Psoas muscle (tissue), 8 donors: Measurements from ENCODE around the gene KCNMA1. TPM values are rescaled to one million over a fixed set of nuclear protein-coding genes. Genes with fewer than 3 reads are reported as not detected.

Experiments used
- ATAC-seq, 4 donors: fragments of 200-7000 bp; cut with Tn5 transposase; one replicate each; pipeline ENCODE4 v1.9.1; 2020; ENCODE audit warnings: moderate library complexity in 3 of 4, mild to moderate bottlenecking in 2 of 4
- DNase-seq, 2 donors: peaks; one replicate each; pipeline ENCODE4 v3.0.0-alpha.2; 2020
- H3K27ac ChIP-seq: fragments of 200-600 bp; one replicate; pipeline ENCODE4 v1.8.0; 2022
- H3K27me3 ChIP-seq, 3 donors: fragments of 200-600 bp in 1 of 3; one replicate each; pipeline versions ENCODE4 v1.6.1 to v1.8.0; 2013 to 2022; ENCODE audit warnings: low read length in 2 of 3, mild to moderate bottlenecking in 2 of 3, moderate library complexity in 1 of 3; ENCODE audit not compliant: insufficient read depth in 3 of 3
- H3K36me3 ChIP-seq, 2 donors: fragments of 200-600 bp in 1 of 2; one replicate each; pipeline versions ENCODE4 v1.6.1 to v1.8.0; 2013 to 2022; ENCODE audit warnings: low read depth in 1 of 2, mild to moderate bottlenecking in 1 of 2, moderate library complexity in 1 of 2; ENCODE audit not compliant: insufficient read depth in 1 of 2
- H3K4me1 ChIP-seq: fragments of 200-600 bp; one replicate; pipeline ENCODE4 v1.8.0; 2022
- H3K4me3 ChIP-seq: fragments of 200-600 bp; one replicate; pipeline ENCODE4 v1.8.0; 2022; ENCODE audit warnings: mild to moderate bottlenecking
- H3K9me3 ChIP-seq: fragments of 200-600 bp; one replicate; pipeline ENCODE4 v1.8.0; 2022
- CTCF ChIP-seq: fragments of 200-600 bp; IDR thresholded peaks from one replicate; pipeline ENCODE4 v1.8.0; 2022; ENCODE audit warnings: antibody characterized with exemption
- WGBS, 3 donors: extraction: QIAGEN DNeasy Blood & Tissue Kit; methylation state at CpG; one replicate each; pipeline versions ENCODE4 v1.1.6 to v1.1.7; 2013; 5-methylcytosine and 5-hydroxymethylcytosine counted together
- intact Hi-C, 2 donors: fragments of 100-400 bp; cut with DNase I; formaldehyde crosslinking; loops; one replicate each; pipeline versions ENCODE4 v1.11.0 to v1.14.2; 2022
- polyA plus RNA-seq, 3 donors: library from polyadenylated mRNA; stranded (reverse); fragments of 200-250 nt; gene quantifications; one replicate each; pipeline ENCODE4 v1.2.3, GENCODE V29; 2013
- total RNA-seq, 4 donors: library from RNA; stranded (reverse); fragmentation: NEBNext Ultra II Directional in 2 of 4; extraction: Animal tissue kit (Norgen Biotek cat#: 25700) in 2 of 4; gene quantifications; one replicate each; pipeline versions ENCODE4 v1.2.1 to v1.2.4, GENCODE V29; 2021 to 2023
- donor health status: healthy with polysubstance abuse.
- donor health status: DM: no; HTN: no; CAD: no; lungs with moderate emphysema.
- donor health status: Bipolar disorder and iron deficiency.
- donor health status: healthy.
- donor health status: DM: yes; HTN: yes; CAD: no.
- donor health status: DM: no; HTN: no; CAD: no.
- donor health status: DM: no; HTN: no; CAD: no.
- donor health status: DM: yes; HTN: yes; CAD: no.

KCNMA1 gene
- total and polyA plus RNA-seq, 7 donors, result 7.9 to 53.0 (median 41.9) TPM

GRCh38 chr10:77516575-77516974 is 121.0 kb downstream of the KCNMA1 start:
- H3K36me3 ChIP-seq, result no peaks in the 10 kb centered on the region
- no peak overlapping the region for H3K27ac ChIP-seq
- no peaks in the 10 kb centered on the region for H3K27me3 ChIP-seq
- peaks cover 27% of the 10 kb centered on the region for H3K4me1 ChIP-seq
- H3K9me3 ChIP-seq, result no peaks in the 10 kb centered on the region
- ATAC-seq, result no peak
- no peak for DNase-seq
- TF ChIP-seq CTCF, result no peak
- no peak overlapping the region for H3K4me3 ChIP-seq
- intact Hi-C loops, result no loop called here
- WGBS, 3 donors, result 91 to 95% (median 94%) methylated on average over 8 of the region's 8 CpGs

GRCh38 chr10:77514870-77515269 is 122.7 kb downstream of the KCNMA1 start:
- DNase-seq (no peak), ATAC-seq (no peak)
- Histone ChIP-seq H3K27ac (peak overlapping the region; percentile 68), H3K4me1 (peaks cover 27% of the 10 kb centered on the region), H3K9me3 (no peaks in the 10 kb centered on the region), H3K36me3 (no peaks in the 10 kb centered on the region), H3K27me3 (no peaks in the 10 kb centered on the region), H3K4me3 (no peak overlapping the region)
- TF ChIP-seq CTCF, result no peak
- intact Hi-C loops, result no loop called here
- 88 to 92% (median 89%) methylated on average over 4 of the region's 4 CpGs for WGBS, 3 donors

- Histone ChIP-seq H3K4me3 (no peak overlapping the region), H3K36me3 (no peaks in the 10 kb centered on the region), H3K9me3 (no peaks in the 10 kb centered on the region), H3K27ac (peak overlapping the region; percentile 68), H3K4me1 (peaks cover 27% of the 10 kb centered on the region), H3K27me3 (no peaks in the 10 kb centered on the region)
- ATAC-seq (peak; percentile 96 to 99 (median 98)), DNase-seq (peak; percentile 80 to 93)
- no peak for TF ChIP-seq CTCF
- 31 to 47% (median 35%) methylated on average over 15 of the region's 15 CpGs for WGBS, 3 donors
- intact Hi-C loops, result no loop called here
Measured at GRCh38 chr10:77513781-77514331, 123.8 kb downstream of the KCNMA1 start.

GRCh38 chr10:77513220-77513619 is 124.4 kb downstream of the KCNMA1 start:
- no peaks in the 10 kb centered on the region for H3K36me3 ChIP-seq
- ATAC-seq, result no peak
- H3K4me1 ChIP-seq, result peaks cover 26% of the 10 kb centered on the region
- DNase-seq, result no peak
- H3K27me3 ChIP-seq, result no peaks in the 10 kb centered on the region
- TF ChIP-seq CTCF, result no peak
- no peak overlapping the region for H3K4me3 ChIP-seq
- WGBS, 3 donors, result 81 to 89% (median 84%) methylated on average over 7 of the region's 7 CpGs
- intact Hi-C loops, result no loop called here
- H3K9me3 ChIP-seq, result no peaks in the 10 kb centered on the region
- H3K27ac ChIP-seq, result peak overlapping the region; percentile 68

- Histone ChIP-seq H3K27me3 (no peaks in the 10 kb centered on the region), H3K4me1 (peaks cover 25% of the 10 kb centered on the region), H3K27ac (peak overlapping the region; percentile 36), H3K9me3 (no peaks in the 10 kb centered on the region), H3K36me3 (no peaks in the 10 kb centered on the region), H3K4me3 (no peak overlapping the region)
- no peak for TF ChIP-seq CTCF
- 93 to 98% (median 95%) methylated on average over 1 of the region's 1 CpG for WGBS, 3 donors
- DNase-seq (no peak), ATAC-seq (no peak)
- intact Hi-C loops, result no loop called here
Measured at GRCh38 chr10:77512219-77512578, 125.4 kb downstream of the KCNMA1 start.
